Activated CD4-positive, alpha-beta T cell treated with anti-CD3 and anti-CD28 coated beads, Interleukin-2, amount 10 ng/mL, durations not matched to agents 7 days and 5 days (primary cell): ENCODE results near the gene CRAT. TPM values are rescaled to one million over a fixed set of nuclear protein-coding genes. Genes with fewer than 3 reads are reported as not detected.
A peak's percentile ranks its signal among the peaks of the same experiment; 100 is the strongest.
"Not testable (repeated sequence)": the region's sequence is repeated elsewhere in the genome, so short reads cannot be mapped to it uniquely, and the experiment has no call there.

Experiments used
- CTCF ChIA-PET: fragments of 350-600 bp; sonication (Branson Sonifier 250); formaldehyde crosslinking; loops from one replicate; lab custom pipeline; 2021; ENCODE audit warnings: antibody characterized with exemption; lab: Charles Lee
- POLR2A ChIA-PET: fragments of 350-600 bp; sonication (Branson Sonifier 250); formaldehyde crosslinking; loops from one replicate; lab custom pipeline; 2021; ENCODE audit warnings: antibody characterized with exemption; lab: Charles Lee
- DNase-seq: peaks from one replicate; pipeline ENCODE4 v3.0.0-alpha.2; 2020
- H3K27ac Mint-ChIP-seq: one replicate; pipeline ENCODE4 v1.8.0; 2021; ENCODE audit warnings: mild to moderate bottlenecking, moderate library complexity, mixed read lengths
- H3K27me3 Mint-ChIP-seq: one replicate; pipeline ENCODE4 v1.8.0; 2021; ENCODE audit warnings: mixed read lengths
- H3K36me3 Mint-ChIP-seq: one replicate; pipeline ENCODE4 v1.8.0; 2021; ENCODE audit warnings: low read depth, mixed read lengths
- H3K4me1 Mint-ChIP-seq: one replicate; pipeline ENCODE4 v1.8.0; 2021; ENCODE audit warnings: mixed read lengths
- H3K4me3 Mint-ChIP-seq: one replicate; pipeline ENCODE4 v1.8.0; 2021; ENCODE audit warnings: mild to moderate bottlenecking, moderate library complexity, mixed read lengths
- H3K9me3 Mint-ChIP-seq: one replicate; pipeline ENCODE4 v1.8.0; 2021; ENCODE audit warnings: mixed read lengths
- total RNA-seq, 2 experiments: library from RNA; stranded (reverse); gene quantifications; one replicate each; pipeline ENCODE4 v1.2.3, GENCODE V29; 2021

CRAT gene
- total RNA-seq, 2 experiments from 2014 or later = 20.4 to 25.2 TPM

DNA sequence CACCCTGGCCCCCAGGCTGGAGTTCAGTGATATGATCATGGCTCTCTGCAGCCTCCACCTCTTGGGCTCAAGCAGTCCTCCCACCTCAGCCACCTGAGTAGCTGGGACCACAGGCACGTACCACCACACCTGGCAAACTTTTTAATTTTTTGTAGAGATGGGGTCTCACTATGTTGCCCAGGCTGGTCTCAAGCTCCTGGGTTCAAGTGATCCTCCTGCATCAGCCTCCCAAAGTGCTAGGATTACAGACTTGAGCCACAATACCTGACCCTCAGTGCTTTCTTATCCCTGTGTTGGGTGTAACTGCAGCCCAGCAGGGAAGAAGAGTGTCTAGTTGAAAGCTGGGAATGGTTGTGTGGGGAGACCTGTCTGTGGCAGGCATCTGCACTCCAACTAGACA, 11.5 kb upstream of the CRAT start:
- POLR2A ChIA-PET = no interaction called here
- H3K4me1 Mint-ChIP-seq = peaks cover 3% of the 10 kb centered on the region
- peaks cover 12% of the 10 kb centered on the region for H3K36me3 Mint-ChIP-seq
- no peak overlapping the region for H3K4me3 Mint-ChIP-seq
- no peaks in the 10 kb centered on the region for H3K9me3 Mint-ChIP-seq
- DNase-seq = no peak
- no peak overlapping the region for H3K27ac Mint-ChIP-seq
- no peaks in the 10 kb centered on the region for H3K27me3 Mint-ChIP-seq
- CTCF ChIA-PET = interaction anchor here (1.2 to 3.4 kb wide), 5 partner anchors 9 to 503 kb away, joined by 3 to 21 read pairs (median 4); partner anchors contain the start of gene NTMT1

DNA sequence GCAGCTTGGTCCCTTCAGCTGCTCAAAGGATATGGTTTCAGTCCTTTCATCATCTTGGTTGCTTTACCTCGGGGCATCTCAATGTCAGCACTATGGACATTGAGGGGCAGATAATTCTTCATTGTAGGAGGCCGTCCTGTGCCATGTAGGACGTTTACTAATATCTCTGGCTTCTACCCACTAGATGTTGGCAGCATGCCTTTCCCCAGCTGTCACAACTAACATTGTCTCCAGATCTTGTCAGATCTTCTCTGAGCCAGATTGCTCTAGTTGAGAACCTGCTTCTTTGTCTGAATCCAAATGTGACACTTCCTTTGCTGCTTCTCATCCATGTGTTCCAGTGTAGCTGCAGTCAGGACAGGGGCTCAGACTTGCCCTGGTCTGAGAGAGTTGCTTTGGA, 10.9 kb upstream of the CRAT start:
- Mint-ChIP-seq H3K36me3 (peaks cover 12% of the 10 kb centered on the region), H3K4me3 (no peak overlapping the region), H3K27ac (no peak overlapping the region), H3K4me1 (peaks cover 3% of the 10 kb centered on the region), H3K27me3 (no peaks in the 10 kb centered on the region), H3K9me3 (no peaks in the 10 kb centered on the region)
- ChIA-PET POLR2A (no interaction called here), CTCF (interaction anchor here (0.6 to 3.4 kb wide), 5 partner anchors 10 to 505 kb away, joined by 3 to 21 read pairs (median 3); partner anchors contain the start of gene NTMT1)
- DNase-seq = no peak

DNA sequence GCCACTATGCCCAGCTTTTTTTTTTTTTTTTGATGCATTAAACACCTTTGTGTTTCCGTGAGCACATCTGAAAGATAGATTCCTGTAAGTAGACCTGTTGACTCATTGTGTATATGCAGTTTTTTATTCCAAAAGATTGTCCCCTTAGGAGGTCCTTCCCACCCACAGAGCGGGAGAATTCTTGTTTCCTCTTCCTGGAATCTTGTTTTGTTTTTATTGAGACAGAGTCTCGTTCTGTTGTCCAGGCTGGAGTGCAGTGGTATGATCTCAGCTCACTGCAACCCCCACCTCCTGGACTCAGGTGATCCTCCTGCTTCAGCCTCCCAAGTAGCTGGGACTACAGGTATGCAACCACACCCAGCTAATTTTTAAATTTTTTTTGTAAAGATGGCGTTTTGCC, 8.2 kb upstream of the CRAT start:
- no peaks in the 10 kb centered on the region for H3K9me3 Mint-ChIP-seq
- no peaks in the 10 kb centered on the region for H3K27me3 Mint-ChIP-seq
- CTCF ChIA-PET = interaction anchor here (1.5 to 1.6 kb wide), 2 partner anchors 13 kb away, joined by 4 to 7 read pairs; no protein-coding TSS in a partner anchor
- no peak overlapping the region for H3K4me3 Mint-ChIP-seq
- H3K36me3 Mint-ChIP-seq = peaks cover 14% of the 10 kb centered on the region
- peaks cover 17% of the 10 kb centered on the region for H3K4me1 Mint-ChIP-seq
- no peak for DNase-seq
- no peak overlapping the region for H3K27ac Mint-ChIP-seq
- POLR2A ChIA-PET = interaction anchor here (0.6 kb wide), 1 partner anchor 89 kb away, joined by 4 read pairs; no protein-coding TSS in a partner anchor

DNA sequence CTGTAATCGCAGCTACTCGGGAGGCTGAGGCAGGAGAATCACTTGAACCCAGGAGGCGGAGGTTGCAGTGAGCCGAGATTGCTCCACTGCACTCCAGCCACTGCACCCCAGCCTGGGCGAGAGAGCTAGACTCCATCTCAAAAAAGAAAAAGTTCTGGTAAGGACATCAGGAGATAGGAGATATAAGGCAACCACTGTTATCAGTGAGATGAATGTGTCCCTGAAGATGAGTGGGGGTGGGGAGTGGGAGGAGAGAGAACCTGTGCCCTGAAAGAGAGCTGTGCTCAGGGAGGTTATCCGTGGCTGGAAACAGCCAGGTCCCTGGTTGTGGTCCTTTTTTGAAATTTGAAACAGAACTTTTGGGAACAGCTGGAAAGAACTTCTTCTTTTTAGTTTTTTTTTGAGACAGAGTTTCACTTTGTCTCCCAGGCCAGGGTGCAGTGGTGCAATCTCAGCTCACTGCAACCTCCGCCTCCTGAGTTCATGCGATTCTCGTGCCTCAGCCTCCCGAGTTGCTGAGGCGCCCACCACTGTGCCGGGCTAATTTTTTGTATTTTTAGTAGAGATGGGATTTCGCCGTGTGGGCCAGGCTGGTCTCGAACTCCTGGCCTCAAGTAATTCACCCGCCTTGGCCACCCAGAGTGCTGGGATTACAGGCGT, 3.2 kb upstream of the CRAT start:
- ChIA-PET POLR2A (interaction anchor here (0.9 kb wide), 1 partner anchor 27 kb away, joined by 3 read pairs; no protein-coding TSS in a partner anchor), CTCF (interaction anchor here (1.4 to 2.6 kb wide), 4 partner anchors 11 to 26 kb away, joined by 3 to 13 read pairs (median 7); no protein-coding TSS in a partner anchor)
- Mint-ChIP-seq H3K36me3 (peaks cover 3% of the 10 kb centered on the region), H3K27me3 (no peaks in the 10 kb centered on the region), H3K27ac (no peak overlapping the region), H3K4me1 (peaks cover 37% of the 10 kb centered on the region), H3K9me3 (no peaks in the 10 kb centered on the region), H3K4me3 (no peak overlapping the region)
- DNase-seq = no peak

DNA sequence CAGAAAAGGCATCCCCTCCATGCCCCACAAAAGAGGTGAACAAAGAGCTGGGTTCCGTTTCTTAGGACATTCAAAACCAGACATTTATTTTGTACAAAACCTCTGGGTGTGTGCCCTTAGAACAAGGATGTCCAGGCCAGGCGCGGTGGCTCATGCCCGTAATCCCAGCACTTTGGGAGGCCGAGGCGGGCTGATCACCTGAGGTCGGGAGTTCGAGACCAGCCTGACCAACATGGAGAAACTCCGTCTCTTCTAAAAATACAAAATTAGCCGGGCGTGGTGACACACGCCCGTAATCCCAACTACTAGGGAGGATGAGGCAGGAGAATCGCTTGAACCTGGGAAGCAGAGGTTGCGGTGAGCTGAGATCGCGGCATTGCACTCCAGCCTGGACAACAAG, 1.9 kb upstream of the CRAT start:
- H3K27me3 Mint-ChIP-seq, DNase-seq, POLR2A ChIA-PET, H3K36me3 Mint-ChIP-seq, H3K9me3 Mint-ChIP-seq: not testable (repeated sequence)
- peak overlapping the region; percentile 97 for H3K27ac Mint-ChIP-seq
- H3K4me3 Mint-ChIP-seq = peak overlapping the region; percentile 97
- peaks cover 41% of the 10 kb centered on the region for H3K4me1 Mint-ChIP-seq
- CTCF ChIA-PET = interaction anchor here (1.0 to 2.6 kb wide), 5 partner anchors 13 to 27 kb away, joined by 4 to 13 read pairs (median 7); no protein-coding TSS in a partner anchor

DNA sequence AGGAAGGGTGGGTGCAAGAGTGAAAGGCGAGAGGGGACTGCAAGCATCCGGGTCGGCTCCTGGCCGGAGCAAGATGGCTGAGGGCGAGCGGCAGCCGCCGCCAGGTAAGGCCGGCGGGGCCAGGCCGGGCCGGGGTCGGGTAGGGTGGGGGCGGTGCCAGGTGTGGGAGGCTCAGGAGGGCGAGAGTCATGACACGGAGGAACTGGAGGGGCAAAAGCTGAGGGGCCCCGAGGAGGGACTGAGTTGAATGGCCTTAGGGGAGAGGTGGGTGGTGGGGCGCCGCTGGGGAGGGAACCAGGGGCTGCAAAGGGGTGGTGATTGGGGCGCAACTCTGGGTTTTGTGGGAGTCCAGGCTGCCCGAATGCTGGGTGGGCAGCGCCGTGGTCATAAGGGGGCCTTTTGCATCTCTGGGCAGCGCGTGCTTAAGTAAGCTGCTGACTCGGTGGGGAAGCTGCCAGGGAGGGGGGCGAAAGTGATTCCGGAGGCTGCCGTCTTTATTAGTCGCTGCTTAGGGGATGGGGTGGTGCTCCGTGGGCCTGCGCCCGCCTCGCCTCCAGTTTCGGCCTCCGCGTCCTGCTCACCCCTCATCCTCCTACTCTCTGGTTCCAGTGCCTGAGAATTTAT, 1.0 kb upstream of the CRAT start:
- H3K27ac Mint-ChIP-seq = peak overlapping the region; percentile 97
- H3K36me3 Mint-ChIP-seq = peaks cover 2% of the 10 kb centered on the region
- peak overlapping the region; percentile 97 for H3K4me3 Mint-ChIP-seq
- CTCF ChIA-PET = interaction anchor here (0.6 to 2.6 kb wide), 6 partner anchors 11 to 20 kb away, joined by 3 to 13 read pairs (median 4); no protein-coding TSS in a partner anchor
- peaks cover 41% of the 10 kb centered on the region for H3K4me1 Mint-ChIP-seq
- POLR2A ChIA-PET = no interaction called here
- peak; percentile 38 for DNase-seq
- no peaks in the 10 kb centered on the region for H3K27me3 Mint-ChIP-seq
- no peaks in the 10 kb centered on the region for H3K9me3 Mint-ChIP-seq

DNA sequence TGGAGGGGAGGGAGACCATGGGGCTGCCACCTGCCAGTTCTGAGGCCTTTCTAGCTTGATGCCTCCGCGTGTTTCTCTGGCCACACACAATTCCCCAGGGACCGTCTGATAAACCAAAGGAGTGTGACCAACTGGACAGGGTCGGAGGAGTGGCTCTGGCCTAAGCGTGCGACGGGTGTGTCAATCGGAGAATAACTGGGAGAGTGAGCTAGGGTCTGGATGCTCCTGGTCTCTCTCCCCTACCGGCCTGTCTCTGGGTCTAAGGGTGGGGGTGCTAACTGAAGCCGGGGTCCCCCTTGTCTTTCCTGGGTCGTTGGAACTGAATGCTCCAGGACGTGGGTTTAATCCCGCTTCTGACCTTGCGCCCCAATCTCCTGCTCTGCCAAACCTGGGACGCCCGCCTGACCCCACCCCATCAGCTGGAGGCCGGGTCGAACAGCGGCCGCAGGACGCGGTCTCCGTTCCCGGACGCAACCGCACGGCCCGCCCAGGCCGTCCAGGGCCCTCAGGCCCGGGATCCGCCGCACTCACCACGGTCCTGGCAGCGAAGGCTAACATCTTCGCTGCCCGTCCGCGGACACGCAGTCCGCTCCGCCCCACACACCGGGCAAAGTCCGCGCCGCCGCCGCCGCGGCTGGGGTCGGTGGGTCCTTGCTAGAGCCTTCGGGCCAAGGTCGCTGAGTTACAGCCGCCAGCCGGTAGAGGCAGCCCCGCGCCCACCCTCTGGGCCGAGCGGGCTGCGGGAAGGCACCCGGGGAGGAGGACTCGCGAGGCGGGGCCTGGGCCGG, 447 bp downstream of the CRAT start:
- DNase-seq = no peak
- Mint-ChIP-seq H3K9me3 (no peaks in the 10 kb centered on the region), H3K4me1 (peaks cover 39% of the 10 kb centered on the region), H3K4me3 (peak overlapping the region; percentile 97), H3K27ac (peak overlapping the region; percentile 46), H3K36me3 (peaks cover 2% of the 10 kb centered on the region), H3K27me3 (no peaks in the 10 kb centered on the region)
- POLR2A ChIA-PET = no interaction called here
- CTCF ChIA-PET = interaction anchor here (1.1 kb wide), 1 partner anchor 86 kb away, joined by 4 read pairs; no protein-coding TSS in a partner anchor

DNA sequence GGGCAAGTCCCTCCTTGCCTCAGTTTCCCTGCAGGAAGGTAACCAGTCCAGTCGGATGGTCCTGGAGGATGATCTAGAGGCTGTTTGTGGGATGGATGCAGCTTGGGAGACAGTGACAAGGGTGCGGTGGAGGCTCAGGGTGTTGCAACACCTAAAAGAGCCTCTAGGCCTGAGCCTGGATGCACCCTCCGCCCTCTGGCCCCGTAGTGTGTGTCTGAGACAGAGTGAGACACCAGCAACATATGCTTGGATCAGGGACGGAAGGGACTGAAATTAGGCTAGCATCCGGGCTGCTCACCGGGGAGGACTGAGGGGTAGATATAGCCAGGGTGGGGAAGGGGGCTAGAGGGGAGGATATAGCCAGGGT, 1.1 kb downstream of the CRAT start:
- H3K27me3 Mint-ChIP-seq = no peaks in the 10 kb centered on the region
- no peaks in the 10 kb centered on the region for H3K9me3 Mint-ChIP-seq
- no peaks in the 10 kb centered on the region for H3K36me3 Mint-ChIP-seq
- H3K27ac Mint-ChIP-seq = peak overlapping the region; percentile 15
- POLR2A ChIA-PET = no interaction called here
- H3K4me1 Mint-ChIP-seq = peaks cover 33% of the 10 kb centered on the region
- H3K4me3 Mint-ChIP-seq = peak overlapping the region; percentile 97
- CTCF ChIA-PET = interaction anchor here (0.7 to 1.1 kb wide), 2 partner anchors 66 to 85 kb away, joined by 4 read pairs; no protein-coding TSS in a partner anchor
- peak; percentile 27 for DNase-seq

DNA sequence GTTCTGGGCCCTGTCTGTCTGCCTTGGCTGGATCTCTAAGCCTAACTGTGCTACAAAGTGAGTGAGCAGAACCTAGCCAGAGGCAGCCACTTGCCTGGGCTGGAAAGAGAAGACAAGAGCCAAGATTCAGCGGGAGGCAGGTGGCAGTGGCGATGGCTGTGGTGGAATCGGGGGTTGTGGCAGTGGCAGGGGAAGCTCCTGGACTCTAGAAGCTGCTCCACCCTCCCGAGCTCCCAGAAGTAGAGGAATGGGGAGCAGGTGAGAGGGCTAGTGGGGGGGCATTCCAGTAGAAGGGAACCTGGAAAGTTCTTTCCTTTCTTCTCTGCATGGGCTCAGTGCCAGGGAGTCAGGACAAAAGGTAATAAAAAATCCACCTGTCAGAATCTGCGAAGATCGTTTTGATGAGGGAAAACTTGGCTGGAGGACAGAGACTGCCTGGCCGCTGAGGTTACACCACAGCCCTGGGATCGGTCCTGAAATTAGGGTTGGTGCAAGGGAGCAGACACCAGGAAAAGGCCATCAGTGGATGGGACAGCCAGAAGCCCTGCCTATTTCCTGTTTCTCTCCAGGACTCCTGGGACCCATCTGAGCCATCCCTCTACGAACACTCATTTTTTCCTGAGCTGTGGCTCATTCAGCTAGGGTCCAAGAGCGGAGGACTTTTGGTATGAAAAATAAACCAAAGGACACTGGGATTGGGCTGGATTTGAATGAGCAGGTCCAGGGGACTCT, 1.6 kb downstream of the CRAT start:
- DNase-seq = no peak
- CTCF ChIA-PET = interaction anchor here (0.7 to 1.1 kb wide), 3 partner anchors 23 to 85 kb away, joined by 3 to 4 read pairs (median 4); no protein-coding TSS in a partner anchor
- POLR2A ChIA-PET = no interaction called here
- Mint-ChIP-seq H3K27ac (peak overlapping the region; percentile 50), H3K36me3 (no peaks in the 10 kb centered on the region), H3K9me3 (no peaks in the 10 kb centered on the region), H3K4me1 (peaks cover 28% of the 10 kb centered on the region), H3K27me3 (no peaks in the 10 kb centered on the region), H3K4me3 (peak overlapping the region; percentile 97)

DNA sequence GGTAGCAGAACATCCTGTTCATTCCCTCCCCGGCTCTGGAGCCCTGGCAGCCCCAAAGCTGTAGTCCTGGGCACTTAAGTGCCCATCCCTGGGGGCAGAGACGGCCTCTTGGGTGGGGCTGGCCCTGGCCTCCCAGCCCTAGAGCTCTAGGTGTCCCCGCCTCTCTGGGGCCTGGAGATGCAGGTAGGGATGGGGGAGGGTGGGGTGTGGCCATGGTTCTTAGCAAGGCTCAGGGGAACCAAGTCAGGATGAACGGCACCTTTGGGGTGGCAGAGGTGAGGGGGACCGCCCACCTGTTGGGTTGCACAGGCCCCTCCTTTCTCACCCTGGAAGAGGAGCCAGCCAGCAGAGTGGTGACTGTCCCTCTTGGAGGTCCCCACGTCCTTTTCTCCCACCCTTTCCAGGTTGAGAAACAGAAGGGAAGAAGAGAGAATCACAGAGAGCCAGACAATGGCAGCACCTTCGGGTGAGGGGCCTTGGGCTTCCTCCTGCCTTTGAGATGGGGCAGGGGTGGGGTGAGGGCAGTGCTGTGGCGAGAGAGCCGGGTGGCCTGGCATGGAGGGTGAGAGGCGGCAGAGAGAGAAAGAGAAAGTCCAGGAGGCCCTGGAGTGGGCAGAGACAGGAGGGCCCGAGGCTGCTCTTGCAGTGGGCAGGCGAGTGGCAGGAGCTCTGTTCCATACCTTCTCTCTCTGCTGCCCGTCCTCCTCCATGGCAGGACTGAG, 2.3 kb downstream of the CRAT start:
- CTCF ChIA-PET = interaction anchor here (1.0 to 1.4 kb wide), 3 partner anchors 13 to 24 kb away, joined by 3 to 4 read pairs (median 3); no protein-coding TSS in a partner anchor
- no peaks in the 10 kb centered on the region for H3K36me3 Mint-ChIP-seq

DNA sequence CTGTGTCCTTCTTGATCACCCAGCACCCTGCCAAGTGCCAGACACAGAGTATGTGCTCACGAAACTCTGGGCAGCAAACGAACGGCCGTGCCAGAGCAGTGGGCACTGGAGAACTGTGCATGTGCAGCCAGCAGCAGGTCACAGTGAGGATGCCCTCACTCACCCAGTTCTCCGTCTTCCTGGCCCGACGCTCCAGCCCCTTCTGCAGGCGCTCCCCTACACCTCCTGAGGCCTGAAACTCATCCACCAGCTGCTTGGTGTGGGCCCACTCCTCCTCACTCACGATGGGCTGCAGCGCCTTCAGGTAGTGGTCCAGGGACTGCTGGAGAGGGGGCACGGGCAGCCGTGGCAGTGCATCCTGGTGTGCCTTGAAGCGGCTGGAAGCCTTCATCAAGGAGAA, 2.9 kb downstream of the CRAT start:
- ChIA-PET CTCF (interaction anchor here (0.9 to 1.4 kb wide), 3 partner anchors 12 to 31 kb away, joined by 3 to 4 read pairs (median 3); no protein-coding TSS in a partner anchor), POLR2A (no interaction called here)
- Mint-ChIP-seq H3K36me3 (no peaks in the 10 kb centered on the region), H3K27me3 (no peaks in the 10 kb centered on the region), H3K9me3 (no peaks in the 10 kb centered on the region), H3K4me3 (no peak overlapping the region), H3K27ac (peak overlapping the region; percentile 12), H3K4me1 (peaks cover 20% of the 10 kb centered on the region)
- DNase-seq = no peak

More for the DNA sequence above, 2.3 kb downstream of the CRAT start:
- H3K27ac Mint-ChIP-seq = no peak overlapping the region
- peak overlapping the region; percentile 97 for H3K4me3 Mint-ChIP-seq
- POLR2A ChIA-PET = no interaction called here
- H3K9me3 Mint-ChIP-seq = no peaks in the 10 kb centered on the region
- no peak for DNase-seq
- no peaks in the 10 kb centered on the region for H3K27me3 Mint-ChIP-seq
- H3K4me1 Mint-ChIP-seq = peaks cover 23% of the 10 kb centered on the region
